Endothelial cell of umbilical vein (primary cell): ENCODE results near the gene LIN7A. TPM values are rescaled to one million over a fixed set of nuclear protein-coding genes. Genes with fewer than 3 reads are reported as not detected.
A peak's percentile ranks its signal among the peaks of the same experiment; 100 is the strongest.

Experiments
- BruUV-seq: library from RNA; stranded (reverse); fragments of 400-500 nt; replicated peaks from 2 replicates; lab custom pipeline; 2021; lab: Mats Ljungman, UMichigan
- CTCF ChIA-PET: fragments of 300-600, 350-600 bp; sonication (Branson Sonifier 250); formaldehyde crosslinking; loops from one replicate; lab custom pipeline; 2021; ENCODE audit warnings: antibody characterized with exemption, inconsistent platforms; lab: Charles Lee
- POLR2A ChIA-PET: fragments of 300-600, 350-600 bp; sonication (Branson Sonifier 250); formaldehyde crosslinking; loops from one replicate; lab custom pipeline; 2021; ENCODE audit warnings: antibody characterized with exemption, inconsistent platforms; lab: Charles Lee
- DNase-seq: peaks from one replicate; pipeline ENCODE4 v3.0.0-alpha.2; 2011; ENCODE audit warnings: low read depth, low spot score
- FAIRE-seq: peaks from 2 replicates; lab custom pipeline; 2011; peaks lifted over from hg19 to GRCh38; lab: Jason Lieb, UNC
- H2AFZ ChIP-seq: 2 replicates; pipeline ENCODE4 v1.6.0; 2012; ENCODE audit warnings: low read depth, low read length, control low read depth, inconsistent platforms
- H3K27ac ChIP-seq: 2 replicates; pipeline ENCODE4 v1.5.1; 2011; ENCODE audit warnings: low read depth, mild to moderate bottlenecking, control low read depth, low read length, moderate library complexity; ENCODE audit not compliant: insufficient read depth
- H3K27me3 ChIP-seq, 2 experiments: 2 replicates each; pipeline versions ENCODE4 v1.6.0 to v1.6.1; 2011; ENCODE audit warnings: low read length in 2 of 2, mixed read lengths in 1 of 2; ENCODE audit not compliant: control insufficient read depth in 2 of 2, insufficient read depth in 2 of 2
- H3K36me3 ChIP-seq, 2 experiments: 2 replicates in 1 of 2; 3 replicates in 1 of 2; pipeline ENCODE4 v1.5.1; 2011; ENCODE audit warnings: low read length in 2 of 2, mild to moderate bottlenecking in 1 of 2, moderate library complexity in 1 of 2; ENCODE audit not compliant: control insufficient read depth in 2 of 2, insufficient read depth in 2 of 2; ENCODE audit errors: extremely low read depth in 1 of 2
- H3K4me1 ChIP-seq: 3 replicates; pipeline ENCODE4 v1.5.1; 2011; ENCODE audit warnings: mild to moderate bottlenecking, low read length; ENCODE audit not compliant: control insufficient read depth, insufficient read depth; ENCODE audit errors: extremely low read depth
- H3K4me2 ChIP-seq: 2 replicates; pipeline ENCODE4 v1.6.1; 2011; ENCODE audit warnings: low read length, control low read depth, mixed read lengths; ENCODE audit not compliant: insufficient read depth
- H3K4me3 ChIP-seq, 3 experiments: fragments of 200-600 bp in 1 of 3; sonication (generic), shearing (Covaris generic) in 1 of 3; replicated peaks in 1 of 3; 2 replicates each; pipeline ENCODE4 v1.5.1; 2011 to 2016; ENCODE audit warnings: control low read depth in 3 of 3, low read length in 3 of 3, mild to moderate bottlenecking in 2 of 3, inconsistent platforms in 1 of 3, low read depth in 1 of 3, moderate library complexity in 1 of 3; ENCODE audit not compliant: insufficient read depth in 1 of 3
- H3K79me2 ChIP-seq: 2 replicates; pipeline ENCODE4 v1.6.0; 2012; ENCODE audit warnings: low read length, inconsistent platforms; ENCODE audit not compliant: control insufficient read depth, insufficient read depth
- H3K9ac ChIP-seq: replicated peaks from 2 replicates; pipeline ENCODE3; 2011; ENCODE audit warnings: low read length, control low read depth; ENCODE audit not compliant: insufficient read depth; ENCODE audit errors: extremely low read depth
- H3K9me1 ChIP-seq: replicated peaks from 3 replicates; pipeline ENCODE4 v1.6.0; 2011; ENCODE audit warnings: mild to moderate bottlenecking, low read length; ENCODE audit not compliant: control insufficient read depth, insufficient read depth; ENCODE audit errors: extremely low read depth
- H3K9me3 ChIP-seq: replicated peaks from 2 replicates; pipeline ENCODE4 v1.5.1; 2012; ENCODE audit warnings: low read length, inconsistent platforms; ENCODE audit not compliant: control insufficient read depth, insufficient read depth
- H4K20me1 ChIP-seq: replicated peaks from 2 replicates; pipeline ENCODE3; 2011; ENCODE audit warnings: mild to moderate bottlenecking, low read length; ENCODE audit not compliant: control insufficient read depth, insufficient read depth; ENCODE audit errors: extremely low read depth
- EZH2 ChIP-seq: IDR thresholded peaks from 2 replicates; pipeline ENCODE4 v1.6.1; 2012; ENCODE audit warnings: borderline replicate concordance, low read depth, mild to moderate bottlenecking, moderate library complexity, low read length, inconsistent platforms; ENCODE audit not compliant: severe bottlenecking
- FOS ChIP-seq: IDR thresholded peaks from 2 replicates; pipeline ENCODE4 v1.6.1; 2011; ENCODE audit warnings: mild to moderate bottlenecking, low read length, moderate library complexity, borderline replicate concordance; ENCODE audit not compliant: insufficient read depth
- GATA2 ChIP-seq: IDR thresholded peaks from 2 replicates; pipeline ENCODE4 v1.7.0; 2011; ENCODE audit warnings: low read depth, mild to moderate bottlenecking, moderate library complexity, mixed read lengths, low read length; ENCODE audit not compliant: insufficient read length, insufficient read depth
- JUN ChIP-seq: IDR thresholded peaks from 2 replicates; pipeline ENCODE4 v1.6.1; 2011; ENCODE audit warnings: borderline replicate concordance, low read depth; ENCODE audit not compliant: insufficient read length, insufficient read depth
- MYC ChIP-seq: IDR thresholded peaks from one replicate; pipeline ENCODE4 v1.6.1; 2011; ENCODE audit warnings: mild to moderate bottlenecking, low read depth, low read length
- POLR2A ChIP-seq: IDR thresholded peaks from 2 replicates; pipeline ENCODE4 v1.6.1; 2012; ENCODE audit warnings: low read depth, mild to moderate bottlenecking, control low read depth, low read length
- POLR2AphosphoS5 ChIP-seq: IDR thresholded peaks from 2 replicates; pipeline ENCODE4 v1.6.1; 2012; ENCODE audit warnings: low read depth, mild to moderate bottlenecking, control low read depth, low read length, moderate library complexity; ENCODE audit not compliant: insufficient read depth
- dilution Hi-C: fragments of 300-500 bp; cut with MboI; formaldehyde crosslinking; loops from one replicate; pipeline ENCODE4 v1.15.0; 2019; ENCODE audit warnings: low sequenced_read_pairs; ENCODE audit not compliant: extremely low pct_ligation_motif_present
- intact Hi-C: fragments of 100-400 bp; cut with micrococcal nuclease; formaldehyde crosslinking; loops from one replicate; pipeline ENCODE4 v1.10.0; 2022
- polyA plus RNA-seq, 4 experiments: library from polyadenylated mRNA; depleted of rRNA in 3 of 4; stranded (reverse) in 3 of 4; unstranded in 1 of 4; fragments of >200 nt; gene quantifications; 2 replicates each; pipeline versions ENCODE4 v1.2.1 to v1.2.3, GENCODE V29; 2011 to 2012; ENCODE audit warnings: missing spikeins in 1 of 4
- total RNA-seq: library from RNA; stranded (reverse); gene quantifications from 2 replicates; pipeline ENCODE4 v1.2.3, GENCODE V29; 2021
- TF ChIP-seq, protein P1 (sequence below), 2 donors: IDR thresholded peaks; 1 replicate in 1 of 2; 2 replicates in 1 of 2; pipeline ENCODE4 v1.5.1; 2011; ENCODE audit warnings: low read length in 2 of 2, mild to moderate bottlenecking in 2 of 2, moderate library complexity in 2 of 2, control low read depth in 1 of 2, inconsistent platforms in 1 of 2, low read depth in 1 of 2; ENCODE audit not compliant: insufficient read depth in 1 of 2; ENCODE audit errors: extremely low read depth in 1 of 2
- TF ChIP-seq, protein P2 (sequence below): IDR thresholded peaks from 2 replicates; pipeline ENCODE4 v1.6.1; 2011; ENCODE audit not compliant: insufficient read depth, insufficient read length

LIN7A gene
- total and polyA plus RNA-seq, 2 donors (not counting 3 experiments of a cell fraction or from before 2014, with no cell fraction given), result 1.6 to 4.3 TPM

DNA sequence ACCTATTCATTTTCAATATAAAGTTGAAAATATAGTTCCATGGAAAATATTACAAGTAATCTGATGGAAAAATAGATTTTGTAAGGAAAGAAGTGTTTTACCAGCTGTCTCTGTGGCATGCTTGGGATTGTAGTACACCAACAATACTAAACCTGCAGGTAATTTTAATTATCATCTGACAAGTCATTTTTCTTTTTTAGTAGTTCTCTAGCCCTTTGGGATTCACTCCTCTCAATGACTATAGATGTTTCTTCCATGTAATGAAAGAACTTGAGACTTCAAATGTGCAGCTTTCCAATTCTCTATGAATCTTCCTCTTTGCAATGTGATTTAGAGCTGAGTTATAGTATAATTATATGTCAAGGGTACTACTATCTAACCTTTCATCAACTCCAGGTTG lies 14.7 kb upstream of the LIN7A start:
- intact Hi-C loops, result no loop called here

DNA sequence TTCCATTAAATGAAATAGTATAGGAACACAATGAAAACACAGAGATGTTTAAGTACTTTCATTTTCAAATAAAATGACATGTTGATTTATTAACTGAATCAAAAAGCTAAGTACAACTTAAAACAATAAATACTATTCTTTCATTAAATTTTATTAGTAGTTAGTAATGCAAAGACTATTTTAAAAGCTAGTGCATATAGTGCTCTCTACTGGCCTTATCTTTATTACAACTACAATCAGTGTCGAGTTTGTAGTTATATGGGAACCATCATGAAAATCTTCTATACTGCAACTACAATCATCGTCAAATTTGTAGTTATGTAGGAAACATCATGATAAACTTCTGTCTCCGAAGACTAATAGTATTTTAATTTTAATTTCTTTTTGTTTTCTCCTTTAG lies 8.9 kb upstream of the LIN7A start:
- Histone ChIP-seq H3K9ac (no peak overlapping the region), H4K20me1 (no peaks in the 10 kb centered on the region), H3K36me3 (no peaks in the 10 kb centered on the region), H3K4me2 (no peak overlapping the region), H3K4me1 (no peaks in the 10 kb centered on the region), H3K27me3 (no peaks in the 10 kb centered on the region), H3K9me3 (no peaks in the 10 kb centered on the region), H2AFZ (no peak overlapping the region), H3K4me3 (no peak overlapping the region), H3K79me2 (no peaks in the 10 kb centered on the region), H3K9me1 (no peaks in the 10 kb centered on the region), H3K27ac (no peak overlapping the region)
- FAIRE-seq (no peak), DNase-seq (peak; percentile 5)
- dilution Hi-C loops, result no loop called here
- no TSS peak for BruUV-seq
- ChIA-PET POLR2A (no interaction called here), CTCF (interaction anchor here (0.6 to 2.0 kb wide), 10 partner anchors 9 to 751 kb away, joined by 3 to 9 read pairs (median 6); partner anchors contain the start of gene LIN7A)
- no peak for TF ChIP-seq POLR2AphosphoS5
- no peak for TF ChIP-seq GATA2
- no peak for TF ChIP-seq JUN
- no peak for TF ChIP-seq MYC
- TF ChIP-seq, protein P1, sequence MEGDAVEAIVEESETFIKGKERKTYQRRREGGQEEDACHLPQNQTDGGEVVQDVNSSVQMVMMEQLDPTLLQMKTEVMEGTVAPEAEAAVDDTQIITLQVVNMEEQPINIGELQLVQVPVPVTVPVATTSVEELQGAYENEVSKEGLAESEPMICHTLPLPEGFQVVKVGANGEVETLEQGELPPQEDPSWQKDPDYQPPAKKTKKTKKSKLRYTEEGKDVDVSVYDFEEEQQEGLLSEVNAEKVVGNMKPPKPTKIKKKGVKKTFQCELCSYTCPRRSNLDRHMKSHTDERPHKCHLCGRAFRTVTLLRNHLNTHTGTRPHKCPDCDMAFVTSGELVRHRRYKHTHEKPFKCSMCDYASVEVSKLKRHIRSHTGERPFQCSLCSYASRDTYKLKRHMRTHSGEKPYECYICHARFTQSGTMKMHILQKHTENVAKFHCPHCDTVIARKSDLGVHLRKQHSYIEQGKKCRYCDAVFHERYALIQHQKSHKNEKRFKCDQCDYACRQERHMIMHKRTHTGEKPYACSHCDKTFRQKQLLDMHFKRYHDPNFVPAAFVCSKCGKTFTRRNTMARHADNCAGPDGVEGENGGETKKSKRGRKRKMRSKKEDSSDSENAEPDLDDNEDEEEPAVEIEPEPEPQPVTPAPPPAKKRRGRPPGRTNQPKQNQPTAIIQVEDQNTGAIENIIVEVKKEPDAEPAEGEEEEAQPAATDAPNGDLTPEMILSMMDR (IDR thresholded peaks at IDR 0.05; ENCODE audit: extremely low read depth in 1 of 2, insufficient read depth in 1 of 2, low read depth in 1 of 2, low read length in 2 of 2), result no peak
- TF ChIP-seq FOS, result no peak
- TF ChIP-seq, protein P2, sequence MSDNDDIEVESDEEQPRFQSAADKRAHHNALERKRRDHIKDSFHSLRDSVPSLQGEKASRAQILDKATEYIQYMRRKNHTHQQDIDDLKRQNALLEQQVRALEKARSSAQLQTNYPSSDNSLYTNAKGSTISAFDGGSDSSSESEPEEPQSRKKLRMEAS, result no peak
- TF ChIP-seq POLR2A, result no peak
- no peak for TF ChIP-seq EZH2
- intact Hi-C loops, result loop anchor here (10.0 kb wide), 1 partner anchor 472 kb away; no protein-coding TSS in a partner anchor

More for the DNA sequence above, 14.7 kb upstream of the LIN7A start:
- Histone ChIP-seq H3K9me3 (no peaks in the 10 kb centered on the region), H3K9ac (no peak overlapping the region), H3K4me1 (no peaks in the 10 kb centered on the region), H3K27ac (no peak overlapping the region), H3K4me3 (no peak overlapping the region), H3K4me2 (no peak overlapping the region), H2AFZ (no peak overlapping the region), H3K79me2 (no peaks in the 10 kb centered on the region), H3K27me3 (no peaks in the 10 kb centered on the region), H4K20me1 (no peaks in the 10 kb centered on the region), H3K9me1 (no peaks in the 10 kb centered on the region), H3K36me3 (no peaks in the 10 kb centered on the region)
- ChIA-PET POLR2A (no interaction called here), CTCF (interaction anchor here (0.9 to 1.5 kb wide), 3 partner anchors 13 to 305 kb away, joined by 4 read pairs; partner anchors contain the start of gene LIN7A)
- no peak for DNase-seq
- TF ChIP-seq POLR2A, result no peak
- dilution Hi-C loops, result no loop called here
- BruUV-seq, result no TSS peak
- no peak for FAIRE-seq
